Lung (tissue), 12 donors: ENCODE results near the gene TMEM221. TPM values are rescaled to one million over a fixed set of nuclear protein-coding genes. Genes with fewer than 3 reads are reported as not detected.

ENCODE experiments used
- ATAC-seq: fragments of 200-7000 bp; cut with Tn5 transposase; one replicate; pipeline ENCODE4 v1.9.1; 2020; ENCODE audit warnings: moderate number of reproducible peaks; ENCODE audit not compliant: insufficient read depth, low FRiP score
- DNase-seq, 3 donors: peaks; one replicate each; pipeline ENCODE4 v3.0.0-alpha.2; 2013 to 2017
- H3K27ac ChIP-seq, 2 donors: one replicate each; pipeline ENCODE4 v1.5.1; 2013; ENCODE audit warnings: mild to moderate bottlenecking in 2 of 2, moderate library complexity in 2 of 2, control low read depth in 1 of 2, inconsistent platforms in 1 of 2, low read depth in 1 of 2, low read length in 1 of 2
- H3K27me3 ChIP-seq, 3 donors: one replicate each; pipeline ENCODE4 v1.5.1; 2013; ENCODE audit warnings: low read length in 2 of 3; ENCODE audit not compliant: control insufficient read depth in 3 of 3, insufficient read depth in 3 of 3
- H3K36me3 ChIP-seq, 4 donors: one replicate each; pipeline ENCODE4 v1.5.1; 2013; ENCODE audit warnings: low read length in 4 of 4, mild to moderate bottlenecking in 1 of 4, moderate library complexity in 1 of 4; ENCODE audit not compliant: control insufficient read depth in 4 of 4, insufficient read depth in 4 of 4
- H3K4me1 ChIP-seq, 5 donors: one replicate each; pipeline ENCODE4 v1.5.1; 2013; ENCODE audit warnings: low read length in 5 of 5, mild to moderate bottlenecking in 2 of 5, moderate library complexity in 1 of 5; ENCODE audit not compliant: control insufficient read depth in 5 of 5, insufficient read depth in 5 of 5
- H3K4me3 ChIP-seq: one replicate; pipeline ENCODE4 v1.5.1; 2013; ENCODE audit warnings: mild to moderate bottlenecking, control low read depth, moderate library complexity
- H3K9ac ChIP-seq, 2 donors: one replicate each; pipeline ENCODE4 v1.5.1; 2013; ENCODE audit warnings: low read length in 2 of 2, control low read depth in 1 of 2; ENCODE audit not compliant: insufficient read depth in 1 of 2
- H3K9me3 ChIP-seq, 4 donors: one replicate each; pipeline ENCODE4 v1.5.1; 2013; ENCODE audit warnings: low read length in 3 of 4, mild to moderate bottlenecking in 1 of 4, moderate library complexity in 1 of 4; ENCODE audit not compliant: control insufficient read depth in 4 of 4, insufficient read depth in 3 of 4
- CTCF ChIP-seq: IDR thresholded peaks from 2 replicates; pipeline ENCODE4 v1.5.1; 2012; ENCODE audit warnings: mild to moderate bottlenecking; ENCODE audit errors: control extremely low read depth, extremely low read depth
- WGBS, 2 donors: extraction: QIAGEN DNeasy Blood & Tissue Kit; methylation state at CpG; one replicate each; pipeline ENCODE4 v1.1.7; 2013; 5-methylcytosine and 5-hydroxymethylcytosine counted together
- polyA plus RNA-seq, 2 donors: library from polyadenylated mRNA; stranded (reverse); fragments of 200-250 nt; gene quantifications; one replicate each; pipeline ENCODE4 v1.2.1, GENCODE V29; 2013
- total RNA-seq, 2 donors: library from RNA; depleted of rRNA in 1 of 2; stranded (reverse); fragments of >200 nt in 1 of 2; gene quantifications; one replicate each; pipeline ENCODE4 v1.2.1, GENCODE V29; 2014 to 2021
- donor health status: control.
- donor health status: control.
- donor health status: Bipolar disorder and iron deficiency.
- donor health status: healthy.
- donor health status: DM: yes; HTN: yes; CAD: no.

The TMEM221 gene
- total and polyA plus RNA-seq, 4 donors: 0.06 to 0.57 (median 0.10) TPM

- DNase-seq: no peak
- peaks cover 0 to 30% (median 21%) of the 10 kb centered on the region in 3 donors for H3K27me3 ChIP-seq
These were observed 3.4 kb upstream of the TMEM221 start for GRCh38 chr19:17451820-17452219.

DNA sequence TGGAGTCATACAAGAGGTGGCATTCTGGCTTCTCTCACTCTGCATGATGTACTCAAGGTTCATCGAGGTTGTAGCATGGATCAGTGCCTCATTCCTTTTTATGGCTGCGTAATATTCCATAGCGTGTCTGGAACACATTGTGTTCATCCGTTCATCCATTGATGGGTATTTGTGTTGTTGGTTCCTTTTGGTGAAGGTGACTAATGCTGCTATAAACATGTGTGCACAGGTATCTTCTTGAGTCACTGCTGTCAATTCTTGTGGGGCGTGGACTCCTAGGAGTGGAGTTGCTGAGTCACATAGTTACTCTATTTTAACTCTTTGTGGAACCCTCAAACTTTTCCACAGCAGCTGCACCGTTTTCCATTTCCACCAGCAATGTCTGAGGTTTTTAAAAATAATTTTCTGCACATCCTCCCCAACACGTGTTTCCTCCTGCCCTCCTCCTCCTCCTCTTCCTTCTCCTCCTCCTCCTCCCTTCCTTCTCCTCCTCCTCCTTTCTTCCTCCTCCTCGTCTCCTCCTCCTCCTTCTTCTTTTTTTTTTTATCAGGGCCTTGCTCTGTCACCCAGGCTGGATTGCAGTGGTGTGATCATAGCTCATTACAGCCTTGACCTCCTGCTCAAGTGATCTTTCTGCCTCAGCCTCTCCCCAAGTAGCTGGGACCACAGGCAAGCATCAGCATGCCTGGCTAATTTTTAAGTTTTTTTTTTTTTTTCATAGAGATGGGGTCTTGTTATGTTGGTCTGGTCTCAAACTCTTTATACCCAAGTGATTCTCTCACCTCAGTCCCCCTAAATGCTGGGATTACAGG lies 2.0 kb upstream of the TMEM221 start:
- no peak for DNase-seq
- Histone ChIP-seq H3K9me3 (peaks cover 0 to 2% (median 0%) of the 10 kb centered on the region in 4 donors), H3K27me3 (peaks cover 0 to 29% (median 11%) of the 10 kb centered on the region in 3 donors), H3K9ac (no peak overlapping the region), H3K36me3 (no peaks in the 10 kb centered on the region), H3K27ac (no peak overlapping the region), H3K4me1 (peaks cover 0 to 8% (median 0%) of the 10 kb centered on the region in 5 donors), H3K4me3 (no peak overlapping the region)
- no peak for TF ChIP-seq CTCF
- 55 to 57% methylated on average over 7 to 8 of the region's 8 CpGs for WGBS, 2 donors
- no peak for ATAC-seq

More at GRCh38 chr19:17451820-17452219, 3.4 kb upstream of the TMEM221 start:
- Histone ChIP-seq H3K4me3 (no peak overlapping the region), H3K9me3 (peaks cover 0 to 5% (median 0%) of the 10 kb centered on the region in 4 donors), H3K27ac (no peak overlapping the region), H3K36me3 (no peaks in the 10 kb centered on the region), H3K9ac (no peak overlapping the region), H3K4me1 (peaks cover 0 to 10% (median 0%) of the 10 kb centered on the region in 5 donors)
- no peak for TF ChIP-seq CTCF
- 89 to 90% methylated on average over 4 of the region's 4 CpGs for WGBS, 2 donors
- no peak for ATAC-seq

GRCh38 chr19:17447704-17448130 lies 751 bp downstream of the TMEM221 start:
- ATAC-seq: no peak
- no peaks in the 10 kb centered on the region for H3K36me3 ChIP-seq
- no peak overlapping the region for H3K4me3 ChIP-seq
- no peak overlapping the region for H3K27ac ChIP-seq
- H3K27me3 ChIP-seq: peaks cover 0 to 8% (median 3%) of the 10 kb centered on the region in 3 donors
- DNase-seq: no peak
- H3K9me3 ChIP-seq: no peaks in the 10 kb centered on the region
- no peak overlapping the region for H3K9ac ChIP-seq
- no peak for TF ChIP-seq CTCF
- WGBS, 2 donors: 33% methylated on average over 5 of the region's 5 CpGs
- peaks cover 0 to 5% (median 0%) of the 10 kb centered on the region in 5 donors for H3K4me1 ChIP-seq
